Stimulated activated CD4-positive, alpha-beta T cell treated with anti-CD3 and anti-CD28 coated beads, Interleukin-15, amount 100 ng/mL, for 48 hours (primary cell): Measurements from ENCODE around the gene EAF2.
"Not testable (repeated sequence)": the region's sequence is repeated elsewhere in the genome, so short reads cannot be mapped to it uniquely, and the experiment has no call there.

Source experiments
- DNase-seq, 2 donors: peaks; one replicate each; pipeline ENCODE4 v3.0.0-alpha.2; 2020; ENCODE audit warnings: low read depth in 2 of 2

Gene EAF2

GRCh38 chr3:121863247-121863646, 28.2 kb downstream of the EAF2 start:
- not testable (repeated sequence) for DNase-seq

GRCh38 chr3:121863801-121864200, 28.8 kb downstream of the EAF2 start:
- no peak for DNase-seq

DNA sequence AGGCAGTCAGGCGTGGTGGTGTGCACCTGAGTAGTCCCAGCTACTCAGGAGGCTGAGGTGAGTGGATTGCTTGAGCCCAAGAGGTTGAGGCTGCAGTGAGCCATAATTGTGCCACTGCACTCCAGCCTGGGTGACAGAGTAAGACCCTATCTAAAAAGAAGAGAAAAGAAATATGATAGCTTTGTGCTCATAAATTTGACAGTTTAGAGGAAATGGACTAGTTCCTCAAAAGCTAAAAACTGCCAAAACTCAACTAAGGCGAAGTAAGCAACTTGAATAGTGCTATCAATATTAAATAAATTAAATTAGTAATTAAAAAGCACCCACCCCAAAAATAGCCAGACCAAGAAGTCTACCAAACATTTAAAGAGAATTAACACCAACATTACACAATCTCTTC, 34.7 kb downstream of the EAF2 start:
- DNase-seq = no peak

DNA sequence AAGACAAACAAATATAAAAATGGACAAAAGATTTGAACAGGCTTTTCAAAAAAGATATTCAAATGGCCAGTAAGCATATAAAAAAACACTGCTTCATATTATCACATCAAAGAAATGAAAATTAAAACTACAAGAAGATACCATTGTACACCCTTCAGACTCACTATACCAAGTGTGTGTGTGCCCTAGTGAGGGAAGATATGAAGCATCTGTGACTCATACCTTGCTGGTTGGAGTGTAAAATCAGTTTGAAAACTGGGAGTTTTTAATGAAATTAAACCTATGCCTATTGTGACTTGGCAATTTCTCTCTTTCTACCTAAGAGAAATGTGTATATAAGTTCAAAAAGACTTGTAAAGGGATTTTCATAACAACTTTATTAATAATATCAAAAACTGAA, 35.7 kb downstream of the EAF2 start:
- no peak for DNase-seq

DNA sequence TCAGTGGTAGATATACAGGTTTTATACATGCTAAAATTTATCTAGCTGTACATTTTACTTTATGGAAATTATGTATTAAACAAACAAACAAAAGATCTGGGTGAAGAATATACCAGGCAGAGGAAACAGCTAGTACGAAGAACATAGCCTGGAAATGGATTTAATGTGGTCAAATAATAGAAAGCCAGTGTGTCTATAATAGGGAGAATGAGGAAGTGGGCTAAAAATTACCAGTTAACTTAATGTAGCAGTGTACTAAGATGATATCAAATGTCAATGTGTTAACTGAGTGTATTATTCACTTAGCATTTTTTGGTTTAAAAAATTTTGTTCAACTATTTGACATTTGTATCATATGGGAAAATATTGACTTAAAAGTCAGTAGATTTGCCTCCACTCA, 36.4 kb downstream of the EAF2 start:
- no peak for DNase-seq

GRCh38 chr3:121878411-121878810, 43.4 kb downstream of the EAF2 start:
- no peak for DNase-seq

DNA sequence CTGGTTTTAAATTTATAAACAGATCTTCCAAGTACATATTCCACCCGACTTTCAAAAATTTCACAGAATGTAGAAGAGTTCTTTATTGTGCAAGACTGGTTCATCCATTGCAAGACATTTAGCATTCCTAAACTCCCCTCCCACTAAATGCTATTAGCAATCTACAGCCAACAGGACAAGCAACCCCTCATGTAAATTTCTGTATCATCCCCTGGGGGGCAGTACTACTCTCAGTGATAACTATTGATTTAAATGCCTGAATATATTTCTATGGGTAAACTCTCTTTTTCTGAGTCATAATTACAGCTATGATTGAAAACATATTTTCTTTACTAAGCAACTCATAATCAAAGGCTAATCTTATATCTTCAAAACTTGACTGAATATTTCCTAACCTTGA, 48.5 kb downstream of the EAF2 start:
- no peak for DNase-seq

DNA sequence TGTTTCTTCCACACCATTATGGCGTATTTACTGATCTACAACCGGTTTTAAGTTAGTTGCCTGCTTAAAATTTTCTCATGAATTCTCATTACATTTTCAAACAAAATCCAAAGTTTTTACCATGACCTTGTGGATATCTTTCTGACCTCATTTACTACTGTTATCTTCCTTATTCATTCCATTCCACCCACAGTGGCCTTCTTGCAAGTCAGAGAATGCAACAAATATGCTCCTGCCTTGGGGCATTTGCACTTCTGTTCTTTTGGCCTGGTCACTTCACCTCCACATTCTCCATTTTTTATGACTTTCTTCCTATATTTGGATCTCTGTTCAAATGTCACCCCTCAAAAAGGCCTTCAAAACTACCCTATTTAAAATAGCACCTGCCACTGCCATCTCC, 50.4 kb downstream of the EAF2 start:
- DNase-seq = no peak

DNA sequence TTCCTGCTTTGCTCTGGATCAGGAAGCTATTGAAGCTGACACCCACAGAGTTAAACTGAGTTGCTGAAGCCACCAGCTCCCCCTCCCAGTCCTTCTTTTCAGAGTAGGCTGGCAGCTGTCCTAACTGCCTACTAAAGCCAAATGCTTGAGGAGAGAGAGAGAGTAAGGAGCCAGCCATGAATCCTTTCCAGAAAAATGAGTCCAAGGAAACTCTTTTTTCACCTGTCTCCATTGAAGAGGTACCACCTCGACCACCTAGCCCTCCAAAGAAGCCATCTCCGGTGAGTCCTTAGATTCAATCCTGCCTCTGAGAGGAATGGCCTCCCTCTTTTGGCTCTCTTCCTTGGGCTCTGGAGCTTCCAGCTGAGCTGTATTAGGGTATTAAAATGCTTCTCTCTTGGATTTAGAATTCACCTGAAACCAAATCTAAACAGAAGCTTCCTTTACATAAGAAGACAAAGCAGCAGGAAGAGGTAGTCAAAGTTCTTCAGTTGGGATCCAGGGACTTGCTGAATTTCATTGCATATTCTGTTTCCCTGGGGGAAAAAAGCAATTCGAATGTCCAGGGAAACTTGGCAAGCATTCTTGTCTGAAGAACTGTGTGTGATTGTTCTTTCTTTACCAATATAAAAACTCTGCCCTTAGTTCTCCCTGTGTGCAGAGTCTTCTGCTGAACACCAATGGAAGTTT, 59.4 kb downstream of the EAF2 start, which contains the start of gene SLC15A2:
Gene SLC15A2, plus strand, starts transcription at position 101 of the 690 bp plus-strand sequence. Its CDS starts 76 bp downstream, at position 177.
- DNase-seq = no peak

GRCh38 chr3:121895121-121895520, 60.1 kb downstream of the EAF2 start:
- no peak for DNase-seq

DNA sequence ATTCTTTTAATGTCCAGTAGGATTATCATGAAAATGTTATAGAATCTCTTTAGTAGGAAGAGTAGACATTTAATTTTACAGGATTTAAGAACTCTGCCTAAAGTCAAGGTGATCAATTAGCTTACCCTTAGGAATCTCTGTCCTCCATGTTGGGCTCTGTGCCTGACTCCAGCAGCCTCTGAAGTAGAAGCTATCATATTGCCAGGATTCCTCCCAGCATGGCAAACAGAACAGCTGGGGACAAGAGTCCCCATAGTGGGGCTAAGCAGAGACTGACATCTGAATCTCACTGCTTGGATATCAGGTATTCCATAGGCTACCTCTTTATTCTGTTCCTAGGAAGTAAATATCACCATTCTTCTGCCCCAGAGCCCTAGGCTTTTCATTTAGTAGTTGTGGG, 60.7 kb downstream of the EAF2 start:
- no peak for DNase-seq

DNA sequence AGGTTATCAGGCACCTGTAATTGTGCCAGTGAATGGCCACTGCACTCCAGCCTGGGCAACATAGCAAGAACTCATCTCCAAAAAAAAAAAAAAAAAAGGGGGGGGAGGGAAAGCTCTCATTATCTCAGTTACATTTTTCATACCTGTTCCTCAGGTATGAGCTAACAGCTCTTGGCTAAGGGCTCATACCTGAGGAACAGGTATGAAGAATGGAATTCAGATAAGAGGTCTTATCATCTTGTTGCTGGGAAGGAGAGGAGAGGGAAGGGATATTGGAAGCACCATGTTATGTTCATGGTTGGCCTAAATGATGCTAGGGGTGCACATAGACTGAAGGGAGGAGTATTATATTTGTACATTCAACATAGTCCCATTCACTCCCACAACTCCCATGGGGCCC, 61.8 kb downstream of the EAF2 start:
- no peak for DNase-seq

DNA sequence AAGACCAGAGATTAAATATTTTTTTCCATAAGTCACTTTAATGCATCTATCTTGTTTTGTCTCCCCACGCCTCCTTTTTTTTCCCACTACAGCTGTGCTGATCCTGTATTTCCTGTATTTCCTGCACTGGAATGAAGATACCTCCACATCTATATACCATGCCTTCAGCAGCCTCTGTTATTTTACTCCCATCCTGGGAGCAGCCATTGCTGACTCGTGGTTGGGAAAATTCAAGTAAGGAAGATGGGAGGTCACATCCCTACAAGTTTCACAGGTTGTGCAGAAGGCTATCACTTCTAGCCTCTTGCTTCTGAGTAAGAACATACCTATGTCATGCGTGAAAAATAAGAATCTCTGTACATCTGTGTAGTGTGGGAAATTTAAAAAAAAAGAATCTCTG, 62.3 kb downstream of the EAF2 start:
- no peak for DNase-seq

DNA sequence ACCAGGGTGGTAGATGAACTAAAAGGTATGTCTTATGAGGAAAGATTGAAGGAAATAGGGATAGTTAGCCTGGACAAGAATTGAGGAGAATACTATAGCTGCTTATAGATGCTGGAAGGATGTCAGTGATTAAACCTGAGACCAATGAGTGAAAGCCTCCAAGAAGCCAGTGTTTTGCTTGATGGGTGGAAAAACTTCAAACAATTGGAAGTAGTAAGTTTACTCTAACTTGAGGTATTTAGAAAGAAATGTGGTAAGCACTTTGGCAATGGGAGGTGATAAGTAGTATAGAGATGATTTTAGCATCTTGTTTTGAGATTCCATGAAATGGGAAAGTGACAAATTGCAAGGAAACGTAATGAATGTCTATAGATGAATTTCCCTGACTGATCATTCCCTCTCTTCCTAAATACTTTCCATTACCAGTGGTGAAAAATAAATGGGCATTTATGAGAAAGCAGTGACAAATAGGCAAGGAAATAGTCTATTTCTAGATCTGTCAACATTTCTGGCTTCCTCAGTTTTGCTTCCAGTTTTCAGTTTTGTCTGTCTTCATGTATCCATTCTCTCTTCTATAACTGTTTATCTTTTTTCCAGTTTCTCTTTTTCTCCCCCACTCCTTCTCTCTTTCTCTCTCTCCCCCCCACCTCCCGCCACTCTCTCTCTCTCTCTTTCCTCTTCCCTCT, 78.4 kb downstream of the EAF2 start:
- DNase-seq = no peak

GRCh38 chr3:121914081-121914998, 79.3 kb downstream of the EAF2 start:
- no peak for DNase-seq

DNA sequence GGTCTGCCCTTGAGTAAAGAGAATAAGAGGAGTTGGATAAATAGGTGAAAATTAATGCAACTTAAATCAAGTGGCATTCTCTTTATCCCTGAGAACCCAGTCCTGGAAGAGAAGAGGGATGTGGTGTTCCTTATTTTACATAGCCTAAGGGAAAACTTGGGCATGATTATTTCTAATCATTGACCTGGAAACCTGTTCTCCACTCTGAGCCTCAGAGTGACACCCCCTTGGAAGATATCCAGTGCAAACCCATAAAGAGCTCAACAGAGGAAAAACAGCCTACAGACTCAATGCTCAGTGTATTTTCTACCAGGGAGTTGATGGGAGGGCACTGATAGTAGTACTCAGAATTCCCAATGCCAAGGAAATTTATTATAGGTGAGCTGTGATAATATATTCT, 81.2 kb downstream of the EAF2 start:
- no peak for DNase-seq

DNA sequence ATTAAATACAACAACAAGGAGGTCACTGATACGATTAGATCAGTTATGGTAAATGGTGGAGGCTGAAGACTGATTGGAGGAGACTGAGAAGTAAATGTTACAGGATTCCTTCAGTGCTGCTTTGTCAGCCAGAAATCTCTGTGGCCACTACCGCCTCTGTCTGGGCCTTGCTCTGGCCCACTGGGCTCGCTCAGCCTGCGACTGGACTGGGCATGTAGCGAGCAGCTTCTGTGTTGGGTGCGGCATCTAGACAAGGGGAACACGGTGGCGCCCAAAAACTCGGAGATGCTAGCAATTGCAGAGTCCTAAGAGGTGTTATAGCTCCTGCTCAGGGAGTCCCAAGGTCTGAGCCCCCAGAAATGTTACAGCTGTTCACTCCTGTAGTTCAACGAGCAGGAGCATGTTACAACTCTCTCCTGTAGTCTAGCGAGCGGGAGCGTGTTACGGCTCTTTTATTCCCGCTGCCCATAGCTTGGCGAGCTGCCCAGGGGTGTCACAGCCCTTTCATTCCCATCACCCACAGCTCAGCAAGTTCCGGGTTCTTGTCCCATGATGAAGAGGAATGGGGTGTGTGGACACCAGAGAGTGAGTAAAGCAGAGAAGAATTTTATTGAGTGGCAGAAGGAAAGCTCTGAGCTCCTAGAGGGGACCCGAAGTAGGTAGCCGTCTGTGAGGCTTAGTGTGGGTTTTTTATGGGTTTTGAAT, 83.9 kb downstream of the EAF2 start:
- no peak for DNase-seq

DNA sequence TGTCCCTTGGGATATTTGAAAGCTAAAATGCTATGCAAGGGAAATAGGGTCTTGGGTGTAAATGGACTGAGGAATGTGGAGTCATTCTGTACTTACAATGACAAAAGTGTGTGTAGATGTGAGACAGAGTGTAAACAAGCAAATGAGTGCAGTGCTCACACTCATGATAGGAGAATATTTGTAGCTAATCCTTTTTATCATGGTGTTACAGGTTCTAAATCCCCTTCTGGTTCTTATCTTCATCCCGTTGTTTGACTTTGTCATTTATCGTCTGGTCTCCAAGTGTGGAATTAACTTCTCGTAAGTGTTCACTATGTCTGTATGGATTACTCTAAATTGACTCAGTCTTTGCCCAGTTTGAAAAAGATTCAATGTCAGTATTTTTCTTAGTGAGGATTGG, 89.7 kb downstream of the EAF2 start:
- DNase-seq = no peak

DNA sequence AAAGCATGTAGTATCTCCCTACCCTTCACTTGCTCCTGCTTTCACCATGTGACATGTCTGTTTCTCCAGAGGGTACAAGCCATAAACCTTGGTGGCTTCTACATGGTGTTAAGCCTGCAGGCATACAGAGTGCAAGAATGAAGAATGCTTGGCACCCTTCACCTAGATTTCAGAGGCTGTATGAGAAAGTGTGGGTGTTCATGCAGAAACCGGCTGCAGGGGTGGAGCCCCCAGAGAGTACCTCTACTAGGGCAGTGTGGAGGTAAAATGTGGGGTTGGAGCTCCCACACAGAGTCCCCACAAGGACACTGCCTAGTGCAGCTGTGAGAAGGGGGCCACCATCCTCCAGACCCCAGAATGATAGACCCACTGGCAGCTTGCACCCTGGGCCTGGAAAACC, 91.4 kb downstream of the EAF2 start:
- no peak for DNase-seq
